Measurements from ENCODE around the gene MPP3. TPM values are rescaled to one million over a fixed set of nuclear protein-coding genes. Genes with fewer than 3 reads are reported as not detected.

The MPP3 gene
- polyA plus RNA-seq, 1 donor (not counting 4 experiments of a cell fraction or from before 2014, with no cell fraction given), result 7.4 TPM

GRCh38 chr17:43855061-43855460 lies 22.1 kb upstream of the MPP3 start:
- DNase-seq (ENCODE audit: low read depth, low spot score), result no peak
- no peaks in the 10 kb centered on the region for H4K20me1 ChIP-seq (ENCODE audit: control insufficient read depth, extremely low read depth, insufficient read depth, low read length)
- no peak for FAIRE-seq
- no peak overlapping the region for H3K27ac ChIP-seq (ENCODE audit: control insufficient read depth, insufficient read depth, low read length)
- H3K36me3 ChIP-seq (ENCODE audit: control insufficient read depth in 2 of 2, extremely low read depth in 1 of 2, insufficient read depth in 2 of 2, low read length in 2 of 2), result no peaks in the 10 kb centered on the region
- dilution Hi-C loops (cut with MboI; ENCODE audit: extremely low pct_ligation_motif_present, low sequenced_read_pairs), result no loop called here
- no peak overlapping the region for H3K9ac ChIP-seq (ENCODE audit: control insufficient read depth, extremely low read depth, insufficient read depth, low read length)
- H3K9me3 ChIP-seq (ENCODE audit: control insufficient read depth, low read depth, low read length), result no peaks in the 10 kb centered on the region
- no peaks in the 10 kb centered on the region for H3K79me2 ChIP-seq (ENCODE audit: control insufficient read depth, insufficient read depth, low read length)
- no peak overlapping the region for H3K4me2 ChIP-seq (ENCODE audit: control insufficient read depth, extremely low read depth, insufficient read depth, low read depth, low read length)
- H3K4me3 ChIP-seq (ENCODE audit: control insufficient read depth in 2 of 3, extremely low read depth in 1 of 3, insufficient read depth in 2 of 3, low read depth in 1 of 3, low read length in 3 of 3), result no peak overlapping the region
- TF ChIP-seq, protein P1, sequence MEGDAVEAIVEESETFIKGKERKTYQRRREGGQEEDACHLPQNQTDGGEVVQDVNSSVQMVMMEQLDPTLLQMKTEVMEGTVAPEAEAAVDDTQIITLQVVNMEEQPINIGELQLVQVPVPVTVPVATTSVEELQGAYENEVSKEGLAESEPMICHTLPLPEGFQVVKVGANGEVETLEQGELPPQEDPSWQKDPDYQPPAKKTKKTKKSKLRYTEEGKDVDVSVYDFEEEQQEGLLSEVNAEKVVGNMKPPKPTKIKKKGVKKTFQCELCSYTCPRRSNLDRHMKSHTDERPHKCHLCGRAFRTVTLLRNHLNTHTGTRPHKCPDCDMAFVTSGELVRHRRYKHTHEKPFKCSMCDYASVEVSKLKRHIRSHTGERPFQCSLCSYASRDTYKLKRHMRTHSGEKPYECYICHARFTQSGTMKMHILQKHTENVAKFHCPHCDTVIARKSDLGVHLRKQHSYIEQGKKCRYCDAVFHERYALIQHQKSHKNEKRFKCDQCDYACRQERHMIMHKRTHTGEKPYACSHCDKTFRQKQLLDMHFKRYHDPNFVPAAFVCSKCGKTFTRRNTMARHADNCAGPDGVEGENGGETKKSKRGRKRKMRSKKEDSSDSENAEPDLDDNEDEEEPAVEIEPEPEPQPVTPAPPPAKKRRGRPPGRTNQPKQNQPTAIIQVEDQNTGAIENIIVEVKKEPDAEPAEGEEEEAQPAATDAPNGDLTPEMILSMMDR (optimal IDR thresholded peaks at IDR 0.05 in 1 of 3, IDR thresholded peaks at IDR 0.05 in 1 of 3, conservative IDR thresholded peaks at IDR 0.05 in 1 of 3; ENCODE audit: extremely low read depth in 1 of 3, insufficient read depth in 2 of 3, low read length in 3 of 3), result no peak
- no peak for TF ChIP-seq EZH2 (IDR thresholded peaks at IDR 0.05; ENCODE audit: low read length)
- no peaks in the 10 kb centered on the region for H3K4me1 ChIP-seq (ENCODE audit: control insufficient read depth, extremely low read depth, insufficient read depth, low read length)
- no peak overlapping the region for H2AFZ ChIP-seq (ENCODE audit: control insufficient read depth, low read length)
- H3K27me3 ChIP-seq (ENCODE audit: control insufficient read depth, extremely low read depth, insufficient read depth, low read length), result peaks cover 35% of the 10 kb centered on the region
- H3K9me1 ChIP-seq (ENCODE audit: control insufficient read depth, extremely low read depth, insufficient read depth, low read length), result no peaks in the 10 kb centered on the region

DNA sequence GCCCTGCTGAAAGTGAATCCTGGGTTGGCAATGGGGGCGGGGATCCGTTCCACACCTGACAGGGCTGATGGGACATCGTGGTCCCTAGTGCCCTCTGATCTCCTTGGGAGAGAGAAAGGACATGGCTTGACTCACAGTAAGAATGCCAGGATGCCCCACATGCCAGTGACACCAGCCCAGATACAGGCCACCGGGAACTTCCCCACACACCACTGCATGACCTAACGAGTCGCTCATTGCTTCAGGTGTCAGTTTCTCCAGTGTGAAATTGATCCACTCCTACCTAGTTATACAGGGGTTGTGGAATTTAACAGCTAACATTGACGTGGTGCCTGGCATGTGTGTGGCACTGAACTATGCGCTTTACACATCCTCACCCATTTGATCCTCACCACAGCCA lies 21.6 kb upstream of the MPP3 start:
- Histone ChIP-seq H3K9me3 (ENCODE audit: control insufficient read depth, low read depth, low read length) (no peaks in the 10 kb centered on the region), H3K4me3 (ENCODE audit: control insufficient read depth in 2 of 3, extremely low read depth in 1 of 3, insufficient read depth in 2 of 3, low read depth in 1 of 3, low read length in 3 of 3) (no peak overlapping the region), H3K4me1 (ENCODE audit: control insufficient read depth, extremely low read depth, insufficient read depth, low read length) (no peaks in the 10 kb centered on the region), H2AFZ (ENCODE audit: control insufficient read depth, low read length) (no peak overlapping the region), H3K27ac (ENCODE audit: control insufficient read depth, insufficient read depth, low read length) (no peak overlapping the region), H3K36me3 (ENCODE audit: control insufficient read depth in 2 of 2, extremely low read depth in 1 of 2, insufficient read depth in 2 of 2, low read length in 2 of 2) (no peaks in the 10 kb centered on the region), H3K79me2 (ENCODE audit: control insufficient read depth, insufficient read depth, low read length) (no peaks in the 10 kb centered on the region), H3K9ac (ENCODE audit: control insufficient read depth, extremely low read depth, insufficient read depth, low read length) (no peak overlapping the region), H4K20me1 (ENCODE audit: control insufficient read depth, extremely low read depth, insufficient read depth, low read length) (no peaks in the 10 kb centered on the region), H3K27me3 (ENCODE audit: control insufficient read depth, extremely low read depth, insufficient read depth, low read length) (peaks cover 35% of the 10 kb centered on the region), H3K4me2 (ENCODE audit: control insufficient read depth, extremely low read depth, insufficient read depth, low read depth, low read length) (no peak overlapping the region), H3K9me1 (ENCODE audit: control insufficient read depth, extremely low read depth, insufficient read depth, low read length) (no peaks in the 10 kb centered on the region)
- TF ChIP-seq, protein P1 (optimal IDR thresholded peaks at IDR 0.05 in 1 of 3, IDR thresholded peaks at IDR 0.05 in 1 of 3, conservative IDR thresholded peaks at IDR 0.05 in 1 of 3; ENCODE audit: extremely low read depth in 1 of 3, insufficient read depth in 2 of 3, low read length in 3 of 3), result no peak
- TF ChIP-seq EZH2 (IDR thresholded peaks at IDR 0.05; ENCODE audit: low read length), result no peak
- FAIRE-seq, result no peak
- dilution Hi-C loops (cut with MboI; ENCODE audit: extremely low pct_ligation_motif_present, low sequenced_read_pairs), result no loop called here
- DNase-seq (ENCODE audit: low read depth, low spot score), result no peak

Data from keratinocyte (primary cell).